AG04450 (cell line): ENCODE results near the gene TMEM250. TPM values are rescaled to one million over a fixed set of nuclear protein-coding genes. Genes with fewer than 3 reads are reported as not detected.

ENCODE experiments used
- CTCF ChIA-PET: fragments of 300-600, 350-600 bp; formaldehyde crosslinking; extraction: SDS; loops from one replicate; lab custom pipeline; 2022; ENCODE audit warnings: antibody characterized with exemption, inconsistent platforms; lab: Charles Lee
- POLR2A ChIA-PET: fragments of 350-600 bp; formaldehyde crosslinking; extraction: SDS; loops from one replicate; lab custom pipeline; 2021; ENCODE audit warnings: antibody characterized with exemption, inconsistent platforms; lab: Yijun Ruan, JAX
- DNase-seq: peaks from one replicate; pipeline ENCODE4 v3.0.0-alpha.2; 2011; ENCODE audit warnings: low read depth, low spot score
- H3K27ac ChIP-seq: one replicate; pipeline ENCODE4 v1.5.1; 2012; ENCODE audit warnings: low read depth, low read length, control low read depth
- H3K27me3 ChIP-seq: one replicate; pipeline ENCODE4 v1.6.0; 2012; ENCODE audit warnings: low read length; ENCODE audit not compliant: control insufficient read depth, insufficient read depth
- H3K4me3 ChIP-seq: 2 replicates; pipeline ENCODE4 v1.5.1; 2011; ENCODE audit warnings: mild to moderate bottlenecking, low read depth, low read length, control low read depth
- H3K9me3 ChIP-seq: 2 replicates; pipeline ENCODE4 v1.5.1; 2012; ENCODE audit warnings: low read length; ENCODE audit not compliant: control insufficient read depth, insufficient read depth
- CTCF ChIP-seq: IDR thresholded peaks from 2 replicates; pipeline ENCODE4 v1.5.1; 2011; ENCODE audit warnings: low read depth, low read length, control low read depth, inconsistent platforms
- polyA plus RNA-seq: library from polyadenylated mRNA; depleted of rRNA; stranded (reverse); fragments of >200 nt; gene quantifications from 2 replicates; pipeline ENCODE4 v1.2.3, GENCODE V29; 2011

Gene TMEM250
- polyA plus RNA-seq, 1 experiment: 8.8 TPM

GRCh38 chr9:136154943-136155342 lies 36.3 kb upstream of the TMEM250 start:
- TF ChIP-seq CTCF: no peak
- H3K4me3 ChIP-seq: no peak overlapping the region
- no peak for DNase-seq
- POLR2A ChIA-PET: no interaction called here
- no peak overlapping the region for H3K27ac ChIP-seq
- peaks cover 5% of the 10 kb centered on the region for H3K9me3 ChIP-seq
- H3K27me3 ChIP-seq: peaks cover 48% of the 10 kb centered on the region
- CTCF ChIA-PET: no interaction called here

- ChIA-PET CTCF (no interaction called here), POLR2A (no interaction called here)
- peaks cover 8% of the 10 kb centered on the region for H3K9me3 ChIP-seq
- DNase-seq: no peak
- no peak overlapping the region for H3K4me3 ChIP-seq
- TF ChIP-seq CTCF: no peak
- H3K27ac ChIP-seq: no peak overlapping the region
- H3K27me3 ChIP-seq: peaks cover 50% of the 10 kb centered on the region
Measured at GRCh38 chr9:136153381-136154065, 34.8 kb upstream of the TMEM250 start.

- no peak for DNase-seq
- Histone ChIP-seq H3K9me3 (peaks cover 8% of the 10 kb centered on the region), H3K27ac (no peak overlapping the region), H3K27me3 (peaks cover 50% of the 10 kb centered on the region), H3K4me3 (no peak overlapping the region)
- ChIA-PET POLR2A (no interaction called here), CTCF (no interaction called here)
- no peak for TF ChIP-seq CTCF
Measured at GRCh38 chr9:136152931-136153330, 34.3 kb upstream of the TMEM250 start.

- Histone ChIP-seq H3K9me3 (peaks cover 8% of the 10 kb centered on the region), H3K4me3 (no peak overlapping the region), H3K27me3 (peaks cover 49% of the 10 kb centered on the region), H3K27ac (no peak overlapping the region)
- POLR2A ChIA-PET: no interaction called here
- no peak for TF ChIP-seq CTCF
- DNase-seq: no peak
- CTCF ChIA-PET: no interaction called here
Measured at GRCh38 chr9:136152543-136152866, 33.8 kb upstream of the TMEM250 start.

- H3K27me3 ChIP-seq: peaks cover 47% of the 10 kb centered on the region
- ChIA-PET POLR2A (no interaction called here), CTCF (no interaction called here)
- no peak for DNase-seq
- peaks cover 8% of the 10 kb centered on the region for H3K9me3 ChIP-seq
- no peak overlapping the region for H3K4me3 ChIP-seq
- TF ChIP-seq CTCF: no peak
- H3K27ac ChIP-seq: no peak overlapping the region
Measured at GRCh38 chr9:136151848-136152542, 33.3 kb upstream of the TMEM250 start.
